Osteoblast (primary cell): ENCODE measurements around the gene ING4. TPM values are rescaled to one million over a fixed set of nuclear protein-coding genes. Genes with fewer than 3 reads are reported as not detected.

Experiments
- DNase-seq: peaks from one replicate; pipeline ENCODE4 v3.0.0; 2011; ENCODE audit warnings: low spot score, mixed read lengths; ENCODE audit not compliant: insufficient read length; ENCODE audit errors: missing footprints
- H2AFZ ChIP-seq: 2 replicates; pipeline ENCODE4 v1.6.0; 2011; ENCODE audit warnings: mild to moderate bottlenecking, low read length
- H3K27ac ChIP-seq: 2 replicates; pipeline ENCODE4 v1.5.1; 2011; ENCODE audit warnings: mild to moderate bottlenecking, low read depth, low read length, moderate library complexity
- H3K27me3 ChIP-seq: 2 replicates; pipeline ENCODE4 v1.6.0; 2012; ENCODE audit warnings: mild to moderate bottlenecking, control low read depth, inconsistent platforms, low read length, moderate library complexity; ENCODE audit not compliant: insufficient read depth
- H3K36me3 ChIP-seq: 2 replicates; pipeline ENCODE4 v1.5.1; 2011; ENCODE audit warnings: mild to moderate bottlenecking, low read length, control low read depth, moderate library complexity; ENCODE audit not compliant: insufficient read depth
- H3K4me1 ChIP-seq: 2 replicates; pipeline ENCODE4 v1.5.1; 2011; ENCODE audit warnings: mild to moderate bottlenecking, low read length, control low read depth, moderate library complexity; ENCODE audit not compliant: insufficient read depth
- H3K4me2 ChIP-seq: 2 replicates; pipeline ENCODE4 v1.6.0; 2011; ENCODE audit warnings: mild to moderate bottlenecking, low read length; ENCODE audit not compliant: insufficient read depth
- H3K4me3 ChIP-seq: fragments of 200-600 bp; sonication (generic); 3 replicates; pipeline ENCODE4 v1.5.1; 2012; ENCODE audit warnings: mild to moderate bottlenecking, low read length, inconsistent platforms; ENCODE audit not compliant: insufficient read depth
- H3K79me2 ChIP-seq: 2 replicates; pipeline ENCODE4 v1.6.0; 2012; ENCODE audit warnings: mild to moderate bottlenecking, low read length, control low read depth, inconsistent platforms; ENCODE audit not compliant: insufficient read depth
- H3K9me3 ChIP-seq: 2 replicates; pipeline ENCODE4 v1.5.1; 2011; ENCODE audit warnings: low read depth, low read length, control low read depth
- H4K20me1 ChIP-seq: 2 replicates; pipeline ENCODE4 v1.6.0; 2012; ENCODE audit warnings: mild to moderate bottlenecking, low read length, control low read depth; ENCODE audit not compliant: insufficient read depth
- CTCF ChIP-seq: IDR thresholded peaks from 2 replicates; pipeline ENCODE4 v1.5.1; 2011; ENCODE audit warnings: mild to moderate bottlenecking, low read depth, low read length, moderate library complexity; ENCODE audit errors: extremely low read depth
- total RNA-seq: library from RNA; depleted of rRNA; stranded (reverse); fragments of >200 nt; gene quantifications from 2 replicates; pipeline ENCODE4 v1.2.3, GENCODE V29; 2012

ING4 gene
- total RNA-seq, 1 donor = 53.6 TPM

GRCh38 chr12:6638305-6638704, 24.6 kb downstream of the ING4 start:
- no peak overlapping the region for H2AFZ ChIP-seq
- H3K27me3 ChIP-seq = peaks cover 16% of the 10 kb centered on the region
- no peaks in the 10 kb centered on the region for H3K36me3 ChIP-seq
- no peak overlapping the region for H3K27ac ChIP-seq
- H4K20me1 ChIP-seq = no peaks in the 10 kb centered on the region
- H3K4me3 ChIP-seq = no peak overlapping the region
- H3K4me1 ChIP-seq = no peaks in the 10 kb centered on the region
- DNase-seq = peak; percentile 62
- H3K79me2 ChIP-seq = no peaks in the 10 kb centered on the region
- H3K4me2 ChIP-seq = no peak overlapping the region
- no peaks in the 10 kb centered on the region for H3K9me3 ChIP-seq
- no peak for TF ChIP-seq CTCF

- TF ChIP-seq CTCF = no peak
- Histone ChIP-seq H3K27ac (no peak within 1 kb of the TSS), H3K4me2 (no peak within 1 kb of the TSS), H4K20me1 (no peaks in the 10 kb centered on the region), H3K79me2 (no peaks in the 10 kb centered on the region), H3K27me3 (peaks cover 12% of the 10 kb centered on the region), H2AFZ (peak within 1 kb of the TSS; percentile 59), H3K36me3 (no peaks in the 10 kb centered on the region), H3K9me3 (no peaks in the 10 kb centered on the region), H3K4me1 (no peaks in the 10 kb centered on the region), H3K4me3 (no peak within 1 kb of the TSS)
- DNase-seq = peak; percentile 85
These were observed 26.9 kb downstream of the ING4 start, which contains the start of gene LPAR5 for GRCh38 chr12:6635856-6636531. Gene LPAR5, minus strand, starts transcription at chr12:6635959. Its CDS starts 14,711 bp downstream, at chr12:6621248.

GRCh38 chr12:6635375-6635855, 27.5 kb downstream of the ING4 start:
- TF ChIP-seq CTCF = no peak
- Histone ChIP-seq H4K20me1 (no peaks in the 10 kb centered on the region), H3K4me2 (no peak overlapping the region)

More at GRCh38 chr12:6635375-6635855, 27.5 kb downstream of the ING4 start:
- H2AFZ ChIP-seq = no peak overlapping the region
- H3K9me3 ChIP-seq = no peaks in the 10 kb centered on the region
- no peaks in the 10 kb centered on the region for H3K4me1 ChIP-seq
- no peaks in the 10 kb centered on the region for H3K79me2 ChIP-seq
- H3K36me3 ChIP-seq = no peaks in the 10 kb centered on the region
- peak; percentile 65 for DNase-seq
- H3K27me3 ChIP-seq = peaks cover 12% of the 10 kb centered on the region
- H3K4me3 ChIP-seq = no peak overlapping the region
- no peak overlapping the region for H3K27ac ChIP-seq
